GM12801 (cell line): ENCODE data around the gene KCTD2.

Experiments
- TF ChIP-seq, protein P1 (sequence below): IDR thresholded peaks from one replicate; pipeline ENCODE4 v1.5.1; 2011; ENCODE audit warnings: control low read depth; ENCODE audit not compliant: insufficient read length; ENCODE audit errors: extremely low read depth

The KCTD2 gene

DNA sequence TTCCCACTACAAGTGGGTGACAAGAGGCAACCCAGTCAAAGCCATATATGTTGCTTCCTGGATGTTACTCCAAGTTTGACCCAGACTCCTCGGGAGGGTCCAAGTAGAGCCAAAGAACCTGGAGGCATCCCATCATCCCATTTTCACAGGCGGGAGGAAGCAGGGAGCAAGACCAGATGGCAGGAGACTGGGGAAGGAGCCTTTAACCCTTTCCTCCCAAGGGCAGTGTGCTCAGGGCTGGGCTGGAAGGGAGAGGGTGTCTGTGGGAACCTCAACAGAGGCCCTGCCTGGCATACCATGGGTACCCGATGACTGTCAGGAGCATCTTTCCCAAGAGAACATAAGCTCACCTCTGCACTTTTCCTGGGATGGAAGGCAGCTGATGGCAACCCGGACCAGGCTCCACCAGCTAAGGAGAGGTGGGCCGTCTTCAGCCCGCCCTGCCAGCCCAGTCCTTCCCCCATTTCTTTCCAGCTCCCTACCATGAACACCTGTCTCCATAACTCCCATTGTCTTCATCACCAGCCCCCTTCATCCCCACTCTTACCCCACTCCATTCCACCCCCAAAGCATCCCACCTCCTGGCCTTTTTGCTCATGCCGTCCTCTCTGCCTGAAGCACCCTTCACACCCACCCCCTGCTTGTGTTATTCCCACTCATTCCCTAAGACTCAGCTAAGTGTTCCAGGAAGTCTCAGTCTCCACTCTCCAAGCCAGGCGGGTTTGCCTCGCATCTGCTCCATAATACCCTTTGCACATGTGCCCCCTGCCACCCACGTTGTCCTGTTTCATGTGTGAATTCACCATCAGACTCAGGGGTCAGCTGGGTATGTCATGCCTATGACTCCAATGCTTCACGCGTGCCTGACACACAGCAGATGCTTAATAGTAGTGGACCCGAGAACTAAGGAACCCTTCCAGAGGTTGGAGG is 34.9 kb downstream of the KCTD2 start:
- TF ChIP-seq, protein P1, sequence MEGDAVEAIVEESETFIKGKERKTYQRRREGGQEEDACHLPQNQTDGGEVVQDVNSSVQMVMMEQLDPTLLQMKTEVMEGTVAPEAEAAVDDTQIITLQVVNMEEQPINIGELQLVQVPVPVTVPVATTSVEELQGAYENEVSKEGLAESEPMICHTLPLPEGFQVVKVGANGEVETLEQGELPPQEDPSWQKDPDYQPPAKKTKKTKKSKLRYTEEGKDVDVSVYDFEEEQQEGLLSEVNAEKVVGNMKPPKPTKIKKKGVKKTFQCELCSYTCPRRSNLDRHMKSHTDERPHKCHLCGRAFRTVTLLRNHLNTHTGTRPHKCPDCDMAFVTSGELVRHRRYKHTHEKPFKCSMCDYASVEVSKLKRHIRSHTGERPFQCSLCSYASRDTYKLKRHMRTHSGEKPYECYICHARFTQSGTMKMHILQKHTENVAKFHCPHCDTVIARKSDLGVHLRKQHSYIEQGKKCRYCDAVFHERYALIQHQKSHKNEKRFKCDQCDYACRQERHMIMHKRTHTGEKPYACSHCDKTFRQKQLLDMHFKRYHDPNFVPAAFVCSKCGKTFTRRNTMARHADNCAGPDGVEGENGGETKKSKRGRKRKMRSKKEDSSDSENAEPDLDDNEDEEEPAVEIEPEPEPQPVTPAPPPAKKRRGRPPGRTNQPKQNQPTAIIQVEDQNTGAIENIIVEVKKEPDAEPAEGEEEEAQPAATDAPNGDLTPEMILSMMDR, result no peak

DNA sequence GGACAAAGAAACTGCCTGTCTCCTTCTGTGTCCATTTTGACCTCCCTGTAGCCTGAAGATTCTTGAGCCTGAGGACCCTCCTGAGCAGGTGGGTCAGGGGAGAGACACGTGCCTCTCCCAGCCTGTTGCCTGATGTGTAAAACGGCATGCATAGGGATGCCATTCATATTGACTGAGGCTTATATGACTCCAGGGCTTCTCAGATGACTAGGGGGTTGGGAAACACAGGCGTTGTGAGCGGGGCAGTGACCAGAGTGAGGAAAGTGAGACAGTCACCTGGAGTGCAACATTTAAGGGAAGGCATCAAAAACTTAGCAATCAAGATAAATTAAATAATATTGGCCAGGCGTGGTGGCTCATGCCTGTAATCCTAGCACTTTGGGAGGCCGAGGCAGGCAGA is 35.7 kb downstream of the KCTD2 start:
- TF ChIP-seq, protein P1, result no peak

DNA sequence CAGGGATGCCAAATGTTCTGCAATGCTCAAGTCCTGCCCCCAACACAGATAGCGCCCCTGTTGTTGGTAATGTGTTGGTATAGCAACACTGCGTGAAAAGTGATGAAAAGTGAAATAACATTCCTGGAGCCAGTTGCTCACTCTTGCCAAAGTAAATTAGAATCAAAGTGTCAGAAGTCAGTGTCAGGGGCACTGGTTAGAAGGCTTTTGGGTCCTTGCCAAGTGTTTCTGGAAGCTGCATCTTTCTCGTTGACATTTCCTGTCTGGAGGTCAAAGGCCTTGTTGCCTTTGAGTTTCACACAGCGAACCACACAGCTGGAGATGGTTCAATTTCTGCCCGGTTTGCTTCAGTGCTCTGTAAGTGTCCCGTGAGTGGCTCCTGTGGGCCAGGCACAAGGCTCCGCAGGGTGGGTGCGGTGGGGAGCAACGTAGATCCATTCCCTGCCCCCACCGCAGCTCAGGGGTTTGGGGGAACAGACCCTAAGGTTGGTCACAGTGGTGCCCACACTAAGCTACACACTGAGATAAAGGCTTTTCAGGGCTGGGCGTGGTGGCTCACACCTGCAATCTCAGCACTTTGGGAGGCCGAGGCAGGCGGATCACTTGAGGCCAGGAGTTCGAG is 37.1 kb downstream of the KCTD2 start:
- TF ChIP-seq, protein P1, result no peak

DNA sequence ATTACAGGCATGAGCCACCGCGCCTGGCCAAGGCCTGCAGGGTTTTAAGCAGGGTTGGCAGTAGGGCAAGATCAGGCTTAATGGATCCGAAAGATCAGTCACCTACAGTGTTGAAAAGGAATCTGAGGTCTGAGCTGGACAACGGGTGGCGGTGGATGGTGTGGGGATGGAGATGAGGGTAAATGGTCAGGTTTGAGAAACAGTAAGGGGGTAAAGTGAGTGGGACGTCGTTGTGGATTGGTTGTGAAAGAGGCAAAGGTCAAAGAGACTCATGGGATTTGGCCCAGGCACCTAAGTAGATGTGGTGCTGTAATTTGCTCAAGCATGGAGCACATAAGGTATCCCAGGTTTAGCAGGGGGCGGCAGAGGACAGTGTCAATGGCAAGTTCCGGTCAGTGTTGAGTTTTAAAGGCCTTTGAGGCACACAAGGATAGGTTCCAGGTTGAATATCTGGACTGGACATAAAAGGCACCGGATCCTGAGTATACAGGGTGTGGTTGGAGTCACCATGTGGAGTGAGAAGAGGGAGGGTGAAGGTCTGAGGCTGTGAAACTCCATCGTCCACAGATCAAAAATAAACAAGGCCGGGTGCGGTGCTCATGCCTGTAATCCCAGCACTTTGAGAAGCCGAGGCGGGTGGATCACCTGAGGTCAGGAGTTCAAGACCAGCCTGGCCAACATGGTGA is 39.6 kb downstream of the KCTD2 start:
- TF ChIP-seq, protein P1, result no peak

DNA sequence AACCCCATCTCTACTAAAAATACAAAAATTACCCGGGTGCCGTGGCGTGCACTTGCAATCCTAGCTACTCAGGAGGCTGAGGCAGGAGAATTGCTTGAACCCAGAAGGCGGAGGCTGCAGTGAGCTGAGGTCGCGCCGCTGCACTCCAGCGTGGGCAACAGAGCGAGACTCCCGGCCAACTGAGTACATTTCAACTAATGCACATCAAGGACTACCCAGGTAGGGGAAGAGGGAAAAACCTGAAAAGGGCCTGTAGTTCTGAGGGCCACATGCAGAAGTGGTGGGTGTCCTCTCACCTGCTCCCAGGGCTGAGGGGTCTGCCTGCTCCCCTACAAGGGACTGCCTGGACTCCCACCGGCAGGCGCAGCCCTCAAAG is 40.1 kb downstream of the KCTD2 start:
- TF ChIP-seq, protein P1, result no peak

DNA sequence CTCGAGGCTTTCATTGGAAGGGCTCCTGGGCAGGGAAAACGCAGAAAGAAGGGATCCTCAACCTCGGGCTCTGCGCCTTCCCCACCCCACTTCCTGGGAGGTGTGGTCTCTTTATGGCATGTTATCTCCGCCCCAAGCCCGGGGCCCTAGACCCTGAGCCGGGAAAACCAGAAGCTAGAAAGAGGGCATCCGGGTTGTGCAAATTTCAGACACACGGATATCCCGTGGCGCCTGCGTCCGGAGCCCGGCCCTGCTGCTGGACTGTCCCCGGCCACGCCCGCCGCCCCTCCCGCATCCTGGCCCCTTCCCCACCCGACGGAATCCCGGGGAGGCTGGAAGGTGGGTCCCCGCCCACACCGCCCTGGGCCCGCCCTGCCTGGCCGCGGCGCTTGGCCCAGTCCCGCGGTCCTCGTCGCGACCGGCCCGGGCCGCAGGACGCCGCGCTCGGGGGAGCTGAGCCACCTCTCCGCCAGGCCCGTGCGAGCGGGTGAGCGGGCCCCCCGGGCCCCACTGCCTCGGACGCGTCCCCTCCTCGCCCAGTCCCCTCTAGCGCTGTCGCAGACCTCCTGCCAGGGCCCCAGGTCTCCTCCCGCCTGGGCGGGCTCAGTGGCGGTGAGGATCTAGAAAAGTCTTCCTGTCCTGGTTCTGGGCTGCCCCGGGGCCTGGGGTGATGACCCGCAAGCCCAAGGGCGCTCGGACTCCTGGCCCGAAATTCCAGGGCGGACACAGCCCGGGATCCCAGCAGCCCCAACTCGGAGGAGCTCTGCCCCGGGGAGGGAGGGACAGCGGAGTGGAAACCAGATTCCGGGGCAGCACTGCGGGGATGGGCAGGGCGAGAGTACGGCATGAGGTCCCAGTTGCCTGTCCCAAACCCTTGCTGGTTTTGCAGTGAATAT is 40.8 kb downstream of the KCTD2 start, which contains the start of gene SLC16A5:
Gene SLC16A5 (plus strand): TSS at position 397 of the 896 bp plus-strand sequence. CDS start 5,683 bp downstream, outside the sequence.
- TF ChIP-seq, protein P1, result no peak
